ENCODE measurements around the gene SYT12. TPM values are rescaled to one million over a fixed set of nuclear protein-coding genes. Genes with fewer than 3 reads are reported as not detected.

Gene SYT12
- polyA plus RNA-seq, 1 donor = 0.18 TPM

GRCh38 chr11:67056267-67057204 lies 33.6 kb downstream of the SYT12 start, which contains the start of gene RHOD:
RHOD (plus strand) TSS chr11:67056847; CDS start chr11:67056903, 56 bp downstream.
- no peak for DNase-seq

GRCh38 chr11:67057205-67057672 lies 34.3 kb downstream of the SYT12 start:
- DNase-seq = no peak

GRCh38 chr11:67058506-67058905 lies 35.6 kb downstream of the SYT12 start:
- DNase-seq = no peak

GRCh38 chr11:67059671-67060070 lies 36.7 kb downstream of the SYT12 start:
- no peak for DNase-seq

GRCh38 chr11:67060111-67060522 lies 37.2 kb downstream of the SYT12 start:
- DNase-seq = no peak

GRCh38 chr11:67062526-67063373 lies 39.8 kb downstream of the SYT12 start:
- no peak for DNase-seq

GRCh38 chr11:67066333-67066709 lies 43.4 kb downstream of the SYT12 start:
- DNase-seq = no peak

- DNase-seq = peak; percentile 49
Measured at GRCh38 chr11:67071420-67072284, 48.7 kb downstream of the SYT12 start.

- no peak for DNase-seq
Measured at GRCh38 chr11:67072295-67072694, 49.4 kb downstream of the SYT12 start.

- DNase-seq = no peak
Measured at GRCh38 chr11:67073908-67074307, 51.0 kb downstream of the SYT12 start.

GRCh38 chr11:67076202-67076601 lies 53.3 kb downstream of the SYT12 start:
- no peak for DNase-seq

- no peak for DNase-seq
Measured at GRCh38 chr11:67079065-67079705, 56.3 kb downstream of the SYT12 start.

- no peak for DNase-seq
Measured at GRCh38 chr11:67082071-67082791, 59.3 kb downstream of the SYT12 start.

GRCh38 chr11:67083786-67084366 lies 60.9 kb downstream of the SYT12 start:
- no peak for DNase-seq

- DNase-seq = no peak
Measured at GRCh38 chr11:67085617-67086016, 62.7 kb downstream of the SYT12 start.

- no peak for DNase-seq
Measured at GRCh38 chr11:67090717-67091116, 67.8 kb downstream of the SYT12 start.

- no peak for DNase-seq
Measured at GRCh38 chr11:67095214-67095507, 72.2 kb downstream of the SYT12 start.

GRCh38 chr11:67098799-67099429 lies 76.0 kb downstream of the SYT12 start:
- DNase-seq = no peak

GRCh38 chr11:67099831-67100324 lies 76.9 kb downstream of the SYT12 start:
- DNase-seq = no peak
